Left lobe of liver (tissue), 2 donors: Measurements from ENCODE around the gene OASL. TPM values are rescaled to one million over a fixed set of nuclear protein-coding genes. Genes with fewer than 3 reads are reported as not detected.
A peak's percentile ranks its signal among the peaks of the same experiment; 100 is the strongest.
"Not testable (repeated sequence)": the region's sequence is repeated elsewhere in the genome, so short reads cannot be mapped to it uniquely, and the experiment has no call there.

Experiments
- ATAC-seq: fragments of 200-7000 bp; cut with Tn5 transposase; one replicate; pipeline ENCODE4 v1.9.1; 2020; ENCODE audit warnings: mild to moderate bottlenecking, moderate library complexity
- DNase-seq: peaks from one replicate; pipeline ENCODE4 v3.0.0-alpha.2; 2020; ENCODE audit warnings: low spot score
- total RNA-seq: library from RNA; stranded (reverse); gene quantifications from one replicate; pipeline ENCODE4 v1.2.1, GENCODE V29; 2021
- donor health status: DM: no; HTN: no; CAD: no; lungs with moderate emphysema.
- donor health status: DM: no; HTN: yes; CAD: no.

OASL gene
- total RNA-seq, 1 donor from 2014 or later, result 2.5 TPM

DNA sequence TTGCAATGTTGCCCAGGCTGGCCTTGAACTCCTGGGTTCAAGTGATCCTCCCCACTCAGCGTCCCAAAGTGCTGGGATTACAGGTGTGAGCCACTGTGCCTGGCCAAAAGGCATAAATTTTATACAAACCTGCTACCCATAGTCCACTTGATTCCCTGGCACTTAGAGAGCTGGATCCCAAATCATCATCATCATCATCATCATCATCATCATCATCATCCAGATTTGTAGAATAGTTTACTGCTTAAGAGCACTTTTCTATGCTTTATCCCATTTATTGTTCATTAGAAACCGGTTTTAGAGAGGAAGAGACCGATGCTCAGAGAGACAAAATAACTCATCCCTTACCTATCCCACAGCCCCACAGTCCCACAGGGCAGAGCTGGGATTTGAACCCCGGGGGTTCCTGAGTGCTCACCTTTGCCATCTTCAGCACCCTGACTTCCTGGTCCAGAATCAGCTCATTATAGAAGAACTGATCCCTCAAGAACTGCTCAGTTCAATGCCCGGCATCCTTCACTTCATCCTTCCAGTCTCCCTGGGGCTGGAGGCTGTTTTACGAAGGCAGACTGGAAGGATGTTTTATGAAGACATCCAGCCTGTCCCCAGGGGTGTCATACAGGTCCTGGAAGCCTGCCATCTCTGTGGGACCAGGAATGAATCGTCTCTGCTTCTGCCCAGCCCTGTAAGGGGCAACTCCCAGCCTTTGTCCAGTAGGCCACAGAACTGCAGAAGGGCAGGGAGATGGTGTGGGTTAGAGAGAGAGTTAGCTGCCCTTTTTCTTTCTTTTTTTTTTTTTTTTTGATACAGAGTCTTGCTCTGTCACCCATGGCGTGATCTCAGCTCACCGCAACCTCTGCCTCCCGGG lies 20.2 kb upstream of the OASL start:
- DNase-seq (peak; percentile 38), ATAC-seq (peak; percentile 4)

DNA sequence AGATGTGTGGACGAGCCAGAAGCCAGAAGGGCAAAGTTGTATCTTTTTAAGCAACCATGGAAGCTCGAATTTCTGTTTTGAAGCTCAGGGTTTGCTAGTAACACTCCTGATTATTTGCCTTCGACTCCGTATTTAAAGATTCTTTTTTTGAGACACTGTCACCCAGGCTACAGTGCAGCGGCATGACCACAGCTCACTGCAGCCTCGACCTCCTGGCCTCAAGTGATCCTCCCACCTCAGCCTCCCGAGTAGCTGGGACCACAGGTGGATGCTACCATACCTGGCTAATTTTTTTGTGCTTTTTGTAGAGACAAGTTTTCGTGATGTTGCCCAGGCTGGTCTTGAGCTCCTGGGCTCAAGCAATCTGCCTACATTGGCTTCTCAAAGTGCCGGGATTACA lies 18.7 kb upstream of the OASL start:
- DNase-seq (peak; percentile 23), ATAC-seq (no peak)

DNA sequence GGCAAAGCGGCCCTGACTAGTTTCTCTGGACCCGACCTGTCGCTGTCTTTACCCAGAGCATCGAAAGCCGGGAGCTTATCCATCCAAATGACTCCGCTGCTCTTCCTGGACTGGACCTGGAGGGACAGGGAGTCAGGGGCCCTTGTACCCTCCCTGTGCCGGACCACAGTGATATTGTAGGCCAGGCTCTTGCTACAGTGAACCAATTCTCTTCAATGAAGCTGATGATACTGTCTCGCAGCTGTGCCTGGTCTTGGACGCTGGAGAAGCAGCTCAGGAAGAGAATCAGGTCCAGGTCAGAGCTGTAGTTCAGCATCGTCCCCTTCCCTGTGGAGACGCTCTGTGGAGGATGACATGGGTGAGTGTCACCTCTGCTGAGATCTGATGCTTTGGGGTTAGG lies 14.7 kb upstream of the OASL start:
- ATAC-seq (no peak), DNase-seq (peak; percentile 22)

DNA sequence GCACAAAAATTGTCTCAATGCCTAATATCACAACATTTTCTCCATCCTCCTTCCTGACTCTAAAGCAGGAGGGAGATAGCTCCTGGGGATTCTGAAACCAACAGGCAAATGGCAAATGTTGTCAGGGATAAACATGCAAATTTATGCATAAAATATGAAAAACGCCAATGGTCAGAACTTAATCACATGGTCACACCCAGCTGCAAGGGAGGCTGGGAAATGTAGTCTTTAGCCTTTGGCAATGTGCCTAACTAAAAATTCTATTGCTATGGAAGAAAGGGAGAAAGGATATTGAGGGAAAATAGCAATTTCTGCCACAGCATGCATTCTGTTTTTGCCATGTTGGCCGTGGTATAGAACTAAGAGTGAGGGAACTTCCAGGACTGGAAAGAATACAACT lies 11.7 kb upstream of the OASL start:
- ATAC-seq, result no peak

DNA sequence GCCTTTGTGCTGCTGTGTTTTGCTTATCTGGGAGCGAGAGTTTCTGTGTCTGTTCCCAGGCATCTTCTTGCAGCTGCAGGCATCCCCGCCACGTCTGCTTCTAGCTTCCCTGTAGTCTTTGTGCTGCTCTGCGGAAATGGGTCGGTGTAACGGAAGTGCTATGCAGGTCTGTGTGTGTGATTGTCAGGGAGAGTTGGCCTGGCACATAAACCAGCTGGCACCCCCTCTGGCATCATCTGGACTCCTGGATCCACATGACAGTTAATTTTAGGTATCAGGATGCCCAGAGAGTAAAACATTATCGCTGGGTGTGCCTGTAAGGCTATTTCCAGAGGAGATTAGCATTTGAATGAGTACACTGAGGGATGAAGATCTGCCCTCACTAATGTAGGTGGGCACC lies 9.4 kb upstream of the OASL start:
- no peak for DNase-seq
- ATAC-seq, result no peak

More for the DNA sequence above, 11.7 kb upstream of the OASL start:
- DNase-seq, result no peak

DNA sequence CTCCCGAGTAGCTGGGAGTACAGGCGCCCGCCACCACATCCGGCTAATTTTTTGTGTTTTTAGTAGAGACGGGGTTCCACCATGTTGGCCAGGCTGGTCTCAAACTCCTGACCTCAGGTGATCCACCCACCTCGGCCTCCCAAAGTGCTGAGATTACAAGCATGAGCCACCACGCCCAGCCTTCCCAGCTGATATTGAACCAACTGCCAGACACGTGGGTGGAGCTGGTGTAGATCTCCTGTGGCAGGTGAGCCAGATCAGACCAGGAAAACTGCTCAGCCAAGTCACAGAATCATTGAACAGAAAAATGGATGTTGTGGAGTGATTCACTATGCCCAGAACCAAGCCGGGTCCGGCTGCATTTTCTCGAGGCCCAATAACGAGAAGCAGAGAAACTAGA lies 8.4 kb upstream of the OASL start:
- not testable (repeated sequence) for DNase-seq, ATAC-seq

DNA sequence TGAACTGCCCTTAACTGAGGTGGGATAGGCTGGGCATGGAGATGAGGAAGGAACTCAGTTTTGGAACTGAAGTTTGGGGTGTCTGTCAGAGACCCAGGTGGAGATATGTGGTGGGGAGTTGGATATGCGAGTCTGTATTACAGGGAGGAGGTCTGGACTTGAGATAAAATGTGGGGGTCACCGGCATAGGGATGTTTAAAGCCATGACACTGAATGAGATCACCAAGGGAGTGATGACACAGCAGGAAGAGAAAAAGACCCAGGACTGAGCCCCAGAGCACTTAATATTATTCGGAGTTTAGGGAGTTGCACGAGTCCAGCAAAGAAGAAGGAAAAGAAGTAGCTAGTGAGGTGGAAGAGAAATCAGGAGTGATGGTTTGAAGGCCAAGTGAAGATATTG lies 4.0 kb upstream of the OASL start:
- ATAC-seq (no peak), DNase-seq (no peak)

DNA sequence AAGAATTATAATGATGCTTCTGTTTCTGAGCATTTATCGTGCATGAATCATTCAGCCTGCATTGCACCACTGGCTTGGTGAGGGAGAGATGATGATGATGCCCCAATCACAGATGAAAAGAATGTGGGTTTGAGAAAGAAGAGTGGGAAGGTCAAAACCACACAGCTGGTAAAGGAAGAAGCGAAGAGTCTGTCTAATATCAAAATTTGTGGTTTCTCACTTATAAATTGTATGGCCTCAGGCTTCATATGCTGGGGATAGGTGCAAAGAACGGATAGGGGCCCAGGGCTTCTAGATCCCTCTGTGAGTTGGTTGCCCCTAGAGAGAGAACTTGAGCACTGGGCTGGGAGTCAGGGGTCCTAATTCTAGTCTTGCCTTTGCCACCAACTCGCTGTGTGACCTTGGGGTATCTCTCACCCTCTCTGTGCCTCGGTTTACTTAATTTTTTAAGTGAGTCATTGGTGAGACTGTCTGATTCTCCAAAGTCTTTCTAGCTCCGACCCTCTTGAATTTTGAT lies 2.2 kb downstream of the OASL start:
- DNase-seq, result no peak
- no peak for ATAC-seq

DNA sequence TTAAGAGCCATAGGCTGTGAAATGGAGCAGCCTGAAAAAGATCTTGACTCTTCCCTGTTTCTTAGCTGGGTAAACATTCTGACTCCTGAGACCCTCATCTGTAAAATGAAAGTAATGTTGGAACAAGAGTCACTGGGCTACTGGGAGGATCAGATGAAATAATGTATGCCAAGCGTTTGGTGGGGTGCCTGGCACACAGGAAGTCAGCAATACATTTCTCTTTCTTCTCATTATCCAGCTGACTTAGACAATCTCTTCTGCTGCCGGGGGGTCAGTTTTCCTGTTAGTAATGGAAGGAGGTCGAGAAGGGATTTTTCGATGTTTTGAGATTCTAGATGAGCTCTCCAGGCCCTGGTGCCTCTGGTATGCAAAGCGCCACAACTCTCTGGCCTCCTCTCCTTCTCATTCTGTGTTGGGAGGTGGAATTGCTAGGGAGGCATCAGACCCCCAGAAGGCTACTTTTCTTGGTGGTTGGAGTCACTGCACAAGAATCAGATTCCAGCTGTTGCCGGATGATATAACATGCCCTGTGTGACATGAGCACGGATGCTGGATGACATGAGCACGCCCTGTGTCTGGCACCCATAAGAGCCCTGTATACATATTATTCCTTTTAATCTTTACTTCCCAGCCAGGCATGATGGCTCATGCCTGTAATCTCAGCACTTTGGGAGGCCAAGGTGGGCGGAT lies 4.3 kb downstream of the OASL start:
- DNase-seq, result no peak
- ATAC-seq, result no peak

DNA sequence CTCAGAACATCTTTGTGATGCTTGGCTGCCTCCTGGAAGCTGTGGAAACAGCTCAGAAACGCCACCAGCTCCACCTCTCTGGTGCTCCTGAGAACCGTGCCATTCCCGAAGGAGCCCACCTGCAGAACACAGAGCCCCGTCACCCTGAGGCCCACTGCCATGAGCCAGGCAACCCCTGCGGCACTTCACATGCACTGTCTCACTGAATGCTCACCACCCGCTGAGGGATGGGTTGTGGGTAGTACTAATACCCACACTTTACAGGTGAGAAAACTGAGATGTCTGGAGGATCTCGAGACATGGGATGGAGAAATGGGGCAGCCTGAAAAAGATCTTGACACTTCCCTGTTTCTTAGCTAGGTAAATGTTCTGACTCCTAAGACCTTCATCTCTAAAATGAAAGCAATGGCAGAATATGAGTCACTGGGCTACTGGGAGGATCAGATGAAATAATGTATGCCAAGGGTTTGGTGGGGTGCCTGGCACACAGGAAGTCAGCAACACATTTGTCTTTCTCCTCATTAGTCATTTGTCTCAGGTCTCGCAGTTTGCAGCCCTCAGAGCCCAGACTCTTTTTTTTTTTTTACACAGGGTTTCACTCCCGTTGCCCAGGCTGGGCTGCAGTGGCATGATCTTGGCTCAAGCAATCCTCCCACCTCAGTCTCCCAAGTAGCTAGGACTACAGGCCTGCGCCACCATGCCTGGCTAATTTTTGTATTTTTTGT lies 5.3 kb downstream of the OASL start:
- DNase-seq, result no peak
- no peak for ATAC-seq

DNA sequence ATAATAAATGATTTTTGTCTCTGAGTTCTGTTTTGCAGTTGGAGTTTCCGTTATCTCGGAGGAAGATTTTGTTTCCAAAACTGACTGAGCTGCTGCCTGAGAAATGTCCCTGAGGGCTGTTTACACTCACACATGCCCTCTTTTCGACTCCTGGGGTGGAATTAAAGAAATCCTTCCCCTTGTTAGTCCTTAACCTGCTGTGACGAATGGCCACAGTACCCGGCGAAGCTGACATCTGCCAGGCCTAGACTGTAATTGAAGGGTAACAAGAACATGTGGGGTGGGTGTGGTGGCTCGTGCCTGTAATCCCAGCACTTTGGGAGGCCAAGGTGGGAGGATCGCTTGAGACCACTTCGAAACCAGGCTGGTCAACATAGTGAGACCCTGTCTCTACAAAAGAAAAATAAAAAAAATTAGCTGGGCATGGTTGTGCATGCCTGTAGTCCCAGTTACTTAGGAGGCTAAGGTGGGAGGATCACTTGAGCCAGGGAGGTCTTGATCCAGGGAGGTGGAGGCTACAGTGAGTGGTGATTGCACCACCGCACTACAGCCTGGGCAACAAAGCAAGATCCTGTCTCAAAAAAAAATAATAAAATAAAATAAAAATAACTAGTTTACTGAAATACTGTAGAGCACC lies 8.4 kb downstream of the OASL start:
- ATAC-seq (no peak), DNase-seq (no peak)

DNA sequence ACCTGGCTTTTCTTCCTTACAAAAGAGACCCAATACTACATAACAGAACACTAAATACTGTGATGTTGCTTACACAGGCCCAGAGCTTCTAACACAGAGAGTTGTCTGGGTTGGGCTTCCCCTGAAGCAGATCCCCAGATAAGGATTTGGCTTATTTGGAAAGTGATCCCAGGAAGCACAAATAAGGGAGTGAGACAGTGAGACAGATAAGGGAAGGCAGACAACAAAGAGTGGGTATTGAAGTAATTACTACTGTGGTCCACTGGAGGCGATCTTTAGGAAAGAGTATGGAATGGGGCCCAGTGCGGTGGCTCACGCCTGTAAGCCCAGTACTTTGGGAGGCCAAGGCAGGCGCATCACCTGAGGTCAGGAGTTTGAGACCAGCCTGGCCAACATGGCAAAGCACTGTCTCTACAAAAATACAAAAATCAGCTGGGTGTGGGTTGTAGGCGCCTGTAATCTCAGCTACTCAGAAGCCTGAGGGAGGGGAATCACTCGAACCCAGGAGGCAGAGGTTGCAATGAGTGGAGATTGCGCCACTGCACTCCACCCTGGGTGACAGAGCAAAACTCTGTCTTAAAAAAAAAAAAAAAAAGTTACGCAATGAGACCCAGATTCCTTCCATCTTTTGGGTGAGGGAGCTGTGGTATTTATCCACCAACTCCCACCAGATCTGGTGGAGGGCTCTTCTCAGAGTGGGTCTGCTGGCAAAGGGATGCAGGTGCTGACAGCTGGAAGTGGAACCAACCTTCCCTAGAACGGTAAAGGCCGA lies 12.6 kb downstream of the OASL start:
- peak; percentile 29 for ATAC-seq
- DNase-seq, result no peak

DNA sequence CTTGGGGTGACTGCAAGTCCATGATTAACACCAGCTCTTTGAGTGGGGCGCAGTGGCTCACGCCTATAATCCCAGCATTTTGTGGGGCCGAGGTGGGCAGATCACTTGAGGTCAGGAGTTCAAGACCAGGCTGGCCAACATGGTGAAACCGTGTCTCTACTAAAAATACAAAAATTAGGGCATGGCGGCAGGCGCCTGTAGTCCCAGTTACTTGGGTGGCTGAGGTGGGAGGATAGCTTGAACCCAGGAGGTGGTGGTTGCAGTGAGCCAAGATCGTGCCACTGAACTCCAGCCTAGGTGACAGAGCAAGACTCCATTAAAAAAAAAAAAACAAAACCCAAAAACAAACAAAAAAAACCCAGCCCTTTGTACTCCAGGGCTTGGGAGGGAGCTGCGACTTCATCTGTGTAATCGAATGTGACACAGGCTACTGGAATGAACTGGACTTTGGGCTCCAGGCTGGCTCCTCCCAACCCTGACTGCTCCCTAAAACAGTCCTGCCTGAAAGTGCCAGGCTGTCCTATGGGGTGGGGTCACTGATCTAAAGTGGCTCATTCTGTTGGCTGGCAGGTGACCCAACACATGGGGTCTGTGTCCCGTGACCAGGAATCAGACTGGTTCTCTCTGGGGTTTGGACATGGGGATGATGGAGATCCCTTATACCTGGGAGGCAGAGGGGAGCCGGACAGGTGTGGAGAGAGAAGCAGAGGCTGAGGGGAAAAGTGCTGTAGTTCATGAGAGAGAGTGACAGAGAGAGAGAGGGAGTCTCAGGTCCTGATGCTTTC lies 13.4 kb downstream of the OASL start:
- peak; percentile 90 for ATAC-seq
- DNase-seq, result peak; percentile 90

DNA sequence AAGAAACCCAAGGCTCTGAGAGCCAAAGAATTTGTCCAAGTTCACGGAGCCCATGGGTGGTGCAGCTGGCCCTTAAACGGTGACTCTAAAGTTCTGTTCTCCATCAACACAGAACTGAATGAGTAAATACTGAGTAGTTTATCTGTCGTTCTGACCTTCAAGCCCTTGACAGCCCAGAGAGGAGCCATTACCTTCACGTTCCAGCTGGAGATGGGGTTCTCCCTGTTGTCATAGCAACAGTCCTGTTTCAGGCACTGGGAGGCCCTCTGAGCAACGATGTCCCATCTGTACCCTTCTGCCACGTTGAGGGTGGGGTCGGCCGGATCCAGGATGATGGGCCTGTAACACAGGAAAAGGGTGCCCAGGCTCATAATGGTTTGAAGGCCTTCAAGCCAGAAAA lies 15.2 kb downstream of the OASL start:
- no peak for DNase-seq
- ATAC-seq, result no peak

DNA sequence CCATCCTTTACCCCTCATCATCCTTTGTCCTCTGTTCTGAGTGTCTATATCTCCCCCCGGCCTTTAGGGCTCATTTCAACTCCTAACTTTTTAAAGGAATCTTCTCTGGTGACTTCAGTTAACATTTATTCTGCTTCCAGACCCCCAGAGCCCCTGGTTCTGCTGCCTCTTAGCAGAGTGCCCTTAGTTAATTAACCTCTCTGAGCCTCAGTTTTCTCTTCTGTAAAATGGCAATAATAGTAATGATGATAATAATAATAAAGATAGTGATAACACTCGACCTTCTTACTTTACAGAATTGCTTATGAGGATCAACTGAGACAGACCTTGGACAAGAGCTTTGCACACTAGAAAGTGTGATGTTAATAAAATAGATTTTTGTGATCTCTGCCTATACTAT lies 16.3 kb downstream of the OASL start:
- no peak for DNase-seq
- ATAC-seq, result no peak

DNA sequence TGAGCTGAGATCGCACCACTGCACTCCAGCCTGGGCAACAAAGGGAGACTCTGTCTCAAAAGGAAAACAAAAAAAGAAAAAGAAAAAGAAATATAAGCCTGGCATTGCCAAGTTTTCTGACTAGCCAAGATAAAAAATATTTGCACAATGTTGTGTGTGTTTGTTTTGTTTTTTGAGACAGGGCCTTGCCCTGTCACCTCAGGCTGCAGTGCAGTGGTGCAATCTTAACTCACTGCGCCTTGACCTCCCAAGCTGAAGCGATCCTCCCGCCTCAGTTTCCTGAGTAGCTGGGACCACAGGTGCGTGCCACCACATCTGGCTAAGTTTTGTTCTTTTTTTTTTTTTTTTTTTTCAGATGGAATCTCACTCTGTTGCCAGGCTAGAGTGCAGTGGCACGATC lies 17.3 kb downstream of the OASL start:
- DNase-seq (no peak), ATAC-seq (peak; percentile 41)

DNA sequence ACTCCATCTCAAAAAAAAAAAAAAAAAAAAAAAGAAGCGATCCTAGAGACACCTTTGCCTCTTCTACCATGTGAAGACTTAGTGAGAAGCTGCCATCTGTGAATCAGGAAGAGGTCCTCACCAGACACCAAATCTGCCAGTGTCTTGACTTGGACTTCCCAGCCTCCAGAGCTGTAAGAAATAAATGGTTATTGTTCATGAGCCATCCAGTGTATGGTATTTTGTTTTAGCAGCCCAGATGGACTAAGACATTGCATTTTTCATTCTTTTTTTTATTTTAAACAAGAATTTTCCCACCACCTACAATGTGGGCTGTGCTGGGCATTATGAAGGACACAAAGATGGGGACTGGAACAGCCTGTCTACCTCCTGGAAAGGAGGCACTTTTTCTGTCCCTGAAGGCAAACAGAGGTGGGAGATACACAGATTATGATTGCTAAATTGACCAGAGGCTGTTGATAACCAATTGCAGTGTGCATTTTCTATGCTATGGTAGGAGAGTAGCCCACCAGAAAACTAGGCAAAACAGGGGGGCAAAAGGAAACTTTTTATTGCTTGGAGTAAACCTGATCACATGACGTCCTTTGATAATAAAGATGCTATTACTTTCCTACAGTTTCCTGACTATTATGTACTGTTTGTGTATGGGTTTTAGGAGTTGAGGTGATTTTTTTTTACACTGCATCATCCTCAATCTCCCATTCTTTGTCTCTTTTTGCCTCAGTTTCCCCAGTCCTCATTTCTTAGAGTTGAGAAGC lies 20.0 kb downstream of the OASL start:
- DNase-seq (no peak), ATAC-seq (no peak)

DNA sequence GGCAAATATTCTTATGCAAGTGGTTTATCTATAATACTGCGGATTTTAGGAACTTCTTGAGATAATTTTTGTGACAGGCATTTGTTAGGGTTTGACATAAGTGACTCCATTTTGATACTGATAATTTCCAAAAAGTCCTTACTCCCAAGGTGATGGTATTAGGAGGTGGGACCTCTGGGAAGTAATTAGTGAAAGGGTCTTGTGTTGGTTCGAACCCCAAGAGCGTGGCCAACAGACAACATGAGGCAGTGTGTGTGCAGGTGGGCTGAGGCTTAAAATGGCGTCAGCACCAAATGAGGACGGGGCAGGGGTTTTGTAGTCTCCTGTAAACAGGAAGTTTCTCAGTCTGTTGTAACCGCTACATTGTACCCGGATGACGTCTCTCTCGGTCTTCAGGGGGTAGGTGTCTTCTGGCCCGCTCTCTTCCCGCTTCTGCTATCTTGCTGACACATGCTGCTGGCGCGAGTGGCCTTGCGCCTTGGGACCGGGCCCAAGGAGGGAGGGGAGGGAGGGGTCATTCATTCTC lies 21.0 kb downstream of the OASL start:
- ATAC-seq (no peak), DNase-seq (no peak)
